Cortex of kidney (tissue), 1 donor: ENCODE results near the gene MED4.
"Not testable (repeated sequence)": the region's sequence is repeated elsewhere in the genome, so short reads cannot be mapped to it uniquely, and the experiment has no call there.

Experiments used
- DNase-seq: peaks from one replicate; lab custom pipeline; 2025; lab: John Stamatoyannopoulos, UW

MED4 gene

DNA sequence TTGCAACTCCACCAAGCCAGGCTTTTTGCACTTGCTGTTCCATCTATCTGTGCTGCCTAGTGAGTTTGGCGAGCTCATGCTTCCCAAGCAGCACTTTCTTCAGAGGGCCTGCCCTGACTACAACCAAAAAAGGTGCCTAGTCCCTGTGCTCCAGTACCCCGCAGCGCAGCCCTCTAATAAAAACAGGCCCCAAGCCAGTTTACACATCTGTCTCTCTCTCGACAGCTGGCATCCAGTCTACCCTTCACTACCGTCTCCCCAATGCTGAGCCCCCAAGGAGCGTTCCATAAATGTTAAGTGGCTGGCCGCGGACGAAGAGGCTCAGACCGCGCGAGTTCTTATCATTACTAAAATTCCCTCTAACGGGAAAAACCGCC, 512 bp downstream of the MED4 start:
- no peak for DNase-seq

DNA sequence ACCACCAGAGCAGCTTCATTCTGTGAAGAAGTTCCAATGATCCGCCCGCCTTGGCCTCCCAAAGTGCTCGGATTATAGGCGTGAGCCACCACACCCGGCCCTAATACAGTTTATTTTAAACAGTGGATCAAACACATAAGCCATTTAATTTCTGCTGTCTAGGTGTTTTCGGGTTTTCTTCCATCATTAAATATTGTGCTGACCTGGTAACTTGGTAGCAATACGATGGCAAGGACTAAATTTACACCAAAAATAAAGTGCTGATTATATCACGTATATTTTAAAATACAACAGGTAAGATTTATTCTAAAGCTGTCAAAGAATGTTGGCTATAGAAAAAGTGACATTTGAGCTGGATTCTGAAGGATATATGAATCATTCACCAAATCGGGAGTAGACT, 1.3 kb downstream of the MED4 start:
- no peak for DNase-seq

DNA sequence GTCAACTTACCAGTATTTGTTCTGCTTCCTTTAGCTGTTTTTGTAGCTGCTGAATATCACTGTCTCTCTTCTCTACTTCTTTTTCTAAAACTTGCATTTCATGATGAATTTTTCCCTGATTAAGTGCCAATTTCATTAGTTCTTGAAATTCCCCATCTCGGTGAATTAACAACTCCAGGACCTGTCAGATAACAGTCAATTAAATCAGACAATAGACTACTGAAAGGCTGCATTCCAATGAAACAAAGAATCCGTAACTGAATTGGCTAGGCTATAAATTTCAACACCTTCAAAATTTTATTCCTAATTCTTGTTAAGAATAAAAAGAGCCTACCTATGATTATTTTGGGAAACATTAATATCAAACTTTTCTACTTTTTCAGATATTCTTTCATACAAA, 8.6 kb downstream of the MED4 start:
- DNase-seq, result no peak

DNA sequence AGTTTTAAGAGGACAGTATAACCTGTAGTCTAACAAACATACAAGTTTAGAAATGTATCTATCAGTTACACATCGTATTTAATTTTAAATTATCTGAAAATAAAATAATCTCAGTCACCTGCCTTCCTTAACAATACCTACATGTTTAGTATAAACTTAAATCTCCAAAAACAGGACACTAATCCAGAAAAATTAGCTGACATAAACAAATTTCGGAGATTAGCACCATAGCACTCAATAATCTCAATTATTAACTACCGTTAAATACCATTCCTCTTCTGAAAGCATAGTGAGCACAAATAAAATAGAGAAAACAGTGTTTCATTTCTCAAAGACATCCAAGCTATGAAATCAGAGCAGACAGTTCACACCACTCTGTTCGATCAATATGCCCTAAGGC, 13.2 kb downstream of the MED4 start:
- no peak for DNase-seq

DNA sequence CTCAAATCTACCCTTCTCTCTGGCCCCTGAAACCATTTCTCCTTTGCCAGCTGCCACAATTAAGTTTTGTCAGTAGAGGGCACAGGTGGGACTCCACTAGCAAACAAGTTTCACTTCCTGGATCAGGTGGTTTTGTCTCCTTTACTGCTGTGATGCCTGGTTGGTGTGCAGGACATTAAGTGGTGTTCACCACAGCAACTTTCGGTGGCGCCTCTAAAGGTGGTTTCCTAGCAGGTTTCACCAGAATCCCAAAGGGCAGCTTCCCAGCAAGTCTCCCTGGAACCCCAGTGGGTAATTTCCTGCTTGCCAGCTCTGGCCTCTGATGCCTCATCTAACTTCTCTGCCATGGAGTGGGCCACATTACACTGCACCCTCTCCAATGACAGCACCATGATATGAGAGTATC, 16.6 kb downstream of the MED4 start:
- no peak for DNase-seq

DNA sequence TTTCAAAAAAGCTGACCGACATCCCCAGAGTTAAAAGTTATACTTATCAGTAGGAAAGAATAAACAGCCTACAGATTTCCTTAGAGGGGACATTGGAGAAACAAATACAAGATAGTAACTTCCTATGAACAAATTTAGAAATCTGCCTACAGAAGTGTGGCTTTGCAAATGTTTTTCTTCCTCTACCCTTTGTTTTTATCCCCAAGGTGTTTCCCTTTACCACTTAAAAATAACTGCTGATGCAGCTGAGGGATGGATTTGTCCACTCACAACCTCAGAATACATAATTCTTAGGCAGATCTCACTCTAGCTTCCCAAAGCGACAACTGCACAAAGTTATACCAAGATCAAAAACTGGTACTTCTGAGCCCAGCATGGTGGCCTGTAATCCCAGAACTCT, 20.9 kb downstream of the MED4 start:
- no peak for DNase-seq

DNA sequence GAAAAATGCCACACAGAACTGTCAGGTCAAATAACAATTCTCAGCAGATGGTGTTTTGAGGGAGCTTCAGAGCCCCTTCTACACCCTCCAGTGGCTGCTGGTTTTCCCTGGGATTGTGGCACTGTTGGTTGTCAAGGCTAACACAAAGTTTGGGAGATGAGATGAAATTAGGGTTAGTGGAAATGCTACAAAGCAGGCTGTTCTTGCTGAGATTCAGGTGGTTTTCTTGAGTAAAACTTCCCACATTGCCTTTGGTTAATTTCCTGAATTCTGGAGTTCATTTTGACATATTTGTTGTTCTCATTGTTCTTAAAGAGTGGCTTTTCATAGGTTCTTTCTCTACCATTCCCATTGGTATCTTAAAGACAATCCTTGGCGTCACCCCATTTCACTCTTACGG, 22.1 kb downstream of the MED4 start:
- no peak for DNase-seq

DNA sequence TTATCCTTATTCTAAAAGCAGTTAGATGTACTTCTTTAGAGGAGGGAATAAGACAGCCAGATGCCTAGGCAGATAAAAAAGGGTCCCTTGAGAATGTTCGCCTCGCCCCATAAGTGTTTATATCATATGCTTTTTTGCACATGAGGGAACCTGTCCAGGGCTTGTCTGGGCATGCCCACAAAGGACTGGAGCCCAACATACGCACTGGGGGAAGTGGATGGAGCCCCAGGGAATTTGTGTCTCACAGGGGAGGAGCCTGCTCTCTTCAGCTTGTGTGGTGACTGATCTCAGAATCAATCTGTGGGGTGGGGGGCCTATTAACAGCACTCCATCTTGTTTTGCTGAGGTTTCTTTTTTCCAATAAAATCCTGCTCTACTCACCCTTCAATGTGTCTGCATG, 22.6 kb downstream of the MED4 start:
- no peak for DNase-seq

DNA sequence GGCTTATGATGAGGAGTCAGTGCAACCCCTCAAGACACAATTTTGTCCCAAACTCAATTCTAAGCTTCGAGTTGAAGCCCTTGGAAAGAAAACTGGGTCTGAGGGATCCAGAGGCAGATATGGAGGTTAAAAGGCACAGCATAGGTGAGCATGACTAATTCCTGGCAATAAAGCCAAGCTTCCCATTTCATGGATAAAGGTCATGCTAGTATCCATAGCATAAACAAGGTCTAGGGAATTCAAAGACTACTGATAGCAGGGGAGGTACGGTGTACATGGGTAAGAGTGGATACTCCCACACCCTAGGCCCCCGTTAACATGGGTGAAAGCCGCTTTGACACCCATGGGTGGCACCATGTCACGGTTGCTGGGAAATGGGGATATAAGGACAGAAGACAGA, 24.0 kb downstream of the MED4 start:
- no peak for DNase-seq

DNA sequence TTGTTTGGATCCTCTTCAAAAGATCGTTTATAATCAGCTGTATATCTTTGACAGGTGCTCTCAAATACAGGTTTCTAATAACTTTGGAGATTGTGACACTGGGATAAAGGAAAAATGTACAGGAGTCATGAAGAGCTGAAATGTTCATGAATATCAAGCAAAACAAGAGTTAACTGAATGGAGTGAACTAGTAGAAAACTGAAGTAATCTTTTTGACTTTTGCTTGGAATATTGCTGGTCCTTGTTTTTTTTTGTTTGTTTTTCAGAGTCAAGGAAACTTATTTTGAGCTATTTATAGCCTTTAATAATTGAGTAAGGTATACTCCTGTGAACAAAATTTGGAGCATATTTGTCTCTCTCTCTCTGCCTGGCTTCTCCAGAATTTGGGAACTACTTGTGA, 25.3 kb downstream of the MED4 start:
- DNase-seq, result no peak

DNA sequence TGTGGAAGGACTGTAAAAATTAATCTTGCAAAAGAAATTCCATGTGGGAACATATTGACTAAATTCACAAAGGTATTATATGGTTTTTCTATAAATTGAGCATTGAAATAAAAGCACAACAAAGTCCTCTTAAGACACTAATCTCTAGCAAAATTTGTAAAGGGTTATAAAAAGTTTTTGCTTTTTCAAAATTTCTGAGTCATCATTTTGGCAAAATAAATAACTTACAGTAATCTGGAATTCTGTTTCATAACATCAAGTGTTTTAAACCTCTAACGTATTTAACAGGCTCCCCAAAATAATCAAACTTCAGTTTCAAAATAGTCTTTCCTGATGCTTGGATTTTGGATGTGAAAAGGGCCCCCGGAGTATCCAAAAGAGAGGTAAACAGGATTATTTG, 26.0 kb downstream of the MED4 start:
- DNase-seq, result no peak

DNA sequence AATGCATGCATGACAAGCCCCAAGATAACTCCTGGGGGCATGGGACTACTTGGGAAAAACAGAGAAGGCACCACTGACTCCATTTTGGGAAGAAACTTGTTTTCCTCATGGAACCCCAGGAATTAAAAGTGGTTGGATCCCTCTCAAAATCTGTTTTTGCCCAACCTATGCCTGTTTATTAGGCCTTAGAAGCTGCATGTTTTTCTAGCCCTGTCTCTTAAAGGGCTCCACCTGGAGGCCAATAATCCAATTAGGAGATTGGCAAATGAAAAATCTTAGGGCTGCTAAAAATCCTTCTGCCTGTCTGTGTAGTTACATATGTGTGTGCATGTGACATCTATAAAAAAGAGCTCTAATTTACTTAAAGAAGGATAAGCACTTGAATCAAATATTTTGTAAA, 26.9 kb downstream of the MED4 start:
- no peak for DNase-seq

DNA sequence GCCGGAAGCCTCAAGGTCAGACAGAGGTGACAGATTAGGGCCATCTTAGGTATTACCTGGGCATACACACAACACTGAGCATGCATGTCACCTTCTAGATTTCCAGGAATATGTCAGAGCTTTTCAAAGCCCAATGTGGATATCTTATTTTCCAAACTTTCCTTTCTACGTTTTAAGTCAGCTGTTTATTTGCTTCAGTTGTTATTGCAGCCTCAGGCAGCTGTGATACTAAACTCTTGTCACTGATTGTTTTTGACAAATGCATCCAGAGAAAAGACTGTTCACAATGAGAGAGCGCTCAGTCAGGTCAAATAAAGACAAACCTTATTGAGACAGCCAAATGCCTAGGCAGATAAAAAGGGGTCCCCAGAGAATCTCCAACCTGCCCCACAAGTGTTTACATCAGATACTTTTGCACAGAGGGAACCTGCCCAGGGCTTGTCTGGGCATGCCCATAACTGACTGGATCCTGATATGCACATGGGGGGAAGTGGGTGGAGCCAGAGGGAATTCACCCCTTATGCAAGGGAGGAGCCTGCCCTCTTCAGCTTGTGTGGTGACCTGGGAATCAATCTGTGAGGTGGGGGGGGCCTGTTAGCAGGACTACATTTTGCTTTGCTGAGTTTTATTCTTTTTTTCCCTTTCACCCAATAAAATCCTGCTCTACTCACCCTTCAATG, 28.5 kb downstream of the MED4 start:
- no peak for DNase-seq

DNA sequence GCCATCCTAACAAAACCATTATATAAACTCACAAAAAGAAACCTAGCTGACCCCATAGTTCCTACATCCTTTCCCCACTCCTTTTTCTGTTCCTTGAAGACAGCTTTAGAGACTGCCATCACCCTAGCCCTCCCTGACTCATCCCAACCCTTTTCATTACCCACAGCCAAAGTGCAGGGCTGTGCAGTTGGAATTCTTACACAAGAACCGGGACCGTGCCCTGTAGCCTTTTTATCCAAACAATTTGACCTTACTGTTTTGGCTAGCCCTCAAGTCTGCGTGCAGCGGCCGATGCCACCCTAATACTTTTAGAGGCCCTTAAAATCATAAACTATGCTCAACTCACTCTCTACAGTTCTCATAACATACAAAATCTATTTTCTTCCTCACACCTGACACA, 35.0 kb downstream of the MED4 start:
- not testable (repeated sequence) for DNase-seq

DNA sequence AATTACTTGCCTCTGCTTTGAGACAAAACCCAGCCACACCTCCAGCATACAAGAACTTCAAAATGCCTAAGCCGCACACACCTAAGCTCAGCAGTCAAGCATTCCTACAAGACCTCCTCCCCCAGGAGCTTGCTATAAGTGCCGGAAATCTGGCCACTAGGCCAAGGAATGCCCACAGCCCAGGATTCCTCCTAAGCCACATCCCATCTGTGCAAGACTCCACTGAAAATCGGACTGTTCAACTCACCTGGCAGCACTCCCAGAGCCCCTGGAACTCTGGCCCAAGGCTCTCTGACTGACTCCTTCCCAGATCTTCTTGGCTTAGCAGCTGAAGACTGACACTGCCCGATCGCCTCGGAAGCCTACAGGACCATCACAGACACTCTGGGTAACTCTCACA, 36.4 kb downstream of the MED4 start:
- not testable (repeated sequence) for DNase-seq

DNA sequence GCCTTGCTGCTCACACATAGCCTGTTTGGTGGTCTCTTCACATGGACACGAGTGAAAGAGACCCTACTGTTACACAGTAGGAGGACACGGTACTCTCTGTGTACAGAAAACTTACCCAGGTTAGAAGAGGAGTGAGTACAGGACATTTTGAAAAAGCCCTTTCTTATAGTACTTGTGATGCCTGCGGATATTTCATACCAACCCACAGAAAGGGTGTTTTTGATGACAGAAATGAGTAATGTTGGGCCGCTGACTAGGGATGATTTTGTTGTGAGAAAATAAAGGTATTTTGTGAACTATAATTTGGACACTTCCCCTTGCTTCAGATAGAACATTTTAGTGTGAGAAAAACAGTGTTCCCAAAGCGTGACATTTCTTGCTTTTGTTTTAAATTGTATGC, 39.2 kb downstream of the MED4 start:
- DNase-seq, result no peak

DNA sequence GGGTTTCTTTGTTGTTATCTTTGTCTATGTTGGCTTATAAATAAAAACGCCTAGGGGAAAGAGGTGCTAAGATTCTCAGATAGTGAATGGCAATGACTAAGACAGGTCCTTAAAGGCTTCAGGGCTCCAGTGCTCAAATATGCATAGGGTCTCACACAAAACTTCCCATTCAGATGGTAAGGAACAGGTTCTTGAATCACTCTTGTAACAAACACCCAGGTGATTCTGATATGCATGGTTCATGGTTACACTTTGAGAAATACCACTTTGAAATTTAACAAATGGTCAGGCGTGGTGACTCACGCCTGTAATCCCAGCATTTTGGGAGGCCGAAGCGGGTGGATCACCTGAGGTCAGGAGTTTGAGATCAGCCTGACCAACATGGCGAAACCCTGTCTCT, 40.3 kb downstream of the MED4 start:
- no peak for DNase-seq

DNA sequence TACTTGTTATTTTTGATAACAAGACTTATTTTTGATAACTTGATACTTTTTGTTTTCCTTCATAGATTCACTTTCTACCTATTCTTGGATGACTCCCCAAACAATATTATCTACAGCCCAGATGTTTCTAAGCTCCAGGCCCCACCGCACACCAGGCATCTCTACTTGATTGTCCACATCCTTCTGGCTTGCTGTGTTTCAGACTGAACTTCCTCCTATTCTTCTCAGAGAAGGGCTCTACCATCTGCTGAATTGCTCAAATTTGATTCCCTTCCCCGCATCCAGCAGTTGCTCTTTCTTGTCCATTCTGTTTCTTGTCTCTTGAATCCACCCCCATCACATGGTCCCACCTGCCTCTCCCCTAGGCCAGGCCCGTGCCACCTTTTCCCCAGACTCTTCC, 44.4 kb downstream of the MED4 start:
- no peak for DNase-seq

DNA sequence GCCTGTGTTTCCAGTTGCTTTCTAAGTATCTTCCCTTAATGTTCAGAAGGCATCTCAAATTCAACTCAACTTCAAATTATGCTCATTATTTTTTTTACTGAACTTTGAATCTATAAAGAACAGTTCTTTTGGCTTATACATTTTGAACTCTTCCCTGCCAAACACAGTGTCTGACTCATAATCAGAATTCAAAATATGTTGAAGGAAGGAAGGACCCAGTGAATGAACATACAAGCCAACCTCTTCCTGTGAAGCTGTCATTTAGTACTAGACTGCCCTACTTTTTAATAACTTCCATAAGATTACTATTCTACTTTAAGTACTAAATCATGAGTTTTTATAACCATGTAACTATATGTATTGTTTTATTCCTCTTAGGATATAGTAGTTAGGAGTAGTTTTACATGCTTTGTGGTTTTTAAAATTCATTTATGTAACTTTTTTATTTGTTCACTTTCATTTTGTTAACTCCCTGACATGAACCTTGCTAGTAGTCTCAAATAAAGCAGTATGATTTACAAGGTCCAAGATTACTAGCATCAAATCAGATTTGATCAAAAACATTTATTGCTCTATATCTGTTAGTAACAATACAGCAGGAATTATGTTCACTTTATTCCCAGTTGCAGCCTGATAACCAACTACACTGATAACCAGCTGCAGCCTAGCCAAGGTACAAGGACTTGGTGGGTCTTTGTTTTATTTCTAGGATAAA, 51.0 kb downstream of the MED4 start:
- no peak for DNase-seq

DNA sequence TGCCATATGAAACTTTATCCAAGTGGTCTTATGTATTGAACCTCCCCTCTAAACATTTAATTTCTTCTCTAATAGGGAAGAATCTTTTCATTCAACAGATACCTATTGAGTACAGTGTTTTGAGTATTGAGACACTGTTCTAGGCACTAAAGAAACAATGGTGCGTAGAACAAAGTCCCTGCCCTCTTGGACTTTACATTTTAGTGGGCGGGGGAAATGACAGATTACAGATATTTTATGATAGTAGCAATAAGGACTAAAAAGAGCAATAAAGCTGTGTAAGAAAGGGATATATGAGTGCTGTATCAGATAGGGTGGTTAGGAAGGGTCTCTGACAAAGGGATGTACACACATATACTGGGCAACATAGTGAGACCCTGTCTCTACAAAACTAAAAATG, 52.0 kb downstream of the MED4 start:
- DNase-seq, result no peak

DNA sequence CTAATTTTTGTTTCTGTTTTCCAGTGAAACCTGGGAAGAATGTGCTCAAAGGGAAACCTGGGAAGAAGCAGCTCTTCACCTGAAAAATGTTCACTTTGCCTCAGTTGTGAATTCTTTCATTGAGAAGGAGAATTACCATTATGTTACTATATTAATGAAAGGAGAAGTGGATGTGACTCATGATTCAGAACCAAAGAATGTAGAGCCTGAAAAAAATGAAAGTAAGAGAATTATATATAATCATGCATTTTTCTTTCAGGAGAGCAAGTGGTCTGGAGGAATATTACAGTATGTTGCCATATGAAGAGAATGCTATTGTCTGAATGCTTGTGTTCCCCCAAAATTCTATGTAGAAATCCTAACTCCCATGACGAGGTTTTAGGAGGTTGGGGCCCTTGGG, 54.0 kb downstream of the MED4 start:
- DNase-seq, result no peak

DNA sequence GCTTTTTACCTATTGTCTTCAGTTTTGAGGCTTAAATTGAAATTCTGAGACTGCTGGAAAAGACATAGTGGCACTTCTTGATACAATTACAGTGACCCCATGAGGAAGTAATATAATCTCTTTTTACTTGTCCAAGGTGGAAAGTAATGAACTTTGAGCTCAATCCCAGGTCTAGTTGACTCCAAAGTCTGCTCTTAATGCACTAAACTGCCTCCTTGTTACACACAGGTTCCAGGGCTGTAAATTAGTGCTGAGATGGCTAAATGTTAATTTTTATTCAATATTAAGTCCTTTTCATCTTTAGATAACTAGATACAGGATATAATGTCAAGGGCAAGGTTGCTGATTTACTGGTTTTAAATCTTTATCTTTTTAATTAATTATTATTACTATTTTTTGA, 54.9 kb downstream of the MED4 start:
- DNase-seq, result no peak

DNA sequence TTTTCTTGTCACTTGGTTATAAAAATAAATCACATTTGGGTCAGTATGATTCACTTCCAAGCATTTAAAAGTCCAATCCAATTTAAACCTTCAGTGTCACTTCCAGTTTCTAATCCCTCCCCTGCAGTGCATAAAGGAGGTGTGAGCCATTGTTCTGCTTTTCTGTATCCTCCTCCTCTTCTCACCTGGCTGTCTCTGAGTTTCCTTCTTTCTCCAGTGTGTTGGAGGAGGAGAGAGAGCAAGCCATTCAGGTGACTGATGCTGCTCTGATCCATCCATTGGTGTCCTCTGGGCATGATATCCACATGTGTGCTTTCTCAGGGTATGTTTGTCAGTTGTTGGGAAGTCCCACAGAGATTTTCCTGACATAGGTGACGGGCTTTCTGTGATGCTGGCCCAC, 56.1 kb downstream of the MED4 start:
- DNase-seq, result no peak
